Measurements from ENCODE around the gene LRRC38. TPM values are rescaled to one million over a fixed set of nuclear protein-coding genes. Genes with fewer than 3 reads are reported as not detected.
"Not testable (repeated sequence)": the region's sequence is repeated elsewhere in the genome, so short reads cannot be mapped to it uniquely, and the experiment has no call there.

LRRC38 gene
- polyA plus RNA-seq, 3 donors, result not detected

- DNase-seq (ENCODE audit: low read depth in 3 of 3, low spot score in 2 of 3), result peak in 2 of 3 donors; percentile 12 to 17
Observed at GRCh38 chr1:13469343-13469742, 44.5 kb downstream of the LRRC38 start.

- DNase-seq (ENCODE audit: low read depth in 3 of 3, low spot score in 2 of 3), result no peak
Observed at GRCh38 chr1:13465515-13465914, 48.3 kb downstream of the LRRC38 start.

- no peak for DNase-seq (ENCODE audit: low read depth in 3 of 3, low spot score in 2 of 3)
Observed at GRCh38 chr1:13462682-13463081, 51.1 kb downstream of the LRRC38 start.

GRCh38 chr1:13461977-13462376 lies 51.8 kb downstream of the LRRC38 start:
- DNase-seq (ENCODE audit: low read depth in 3 of 3, low spot score in 2 of 3), result no peak

- DNase-seq (ENCODE audit: low read depth in 3 of 3, low spot score in 2 of 3), result no peak
Observed at GRCh38 chr1:13456904-13457532, 56.8 kb downstream of the LRRC38 start.

- DNase-seq (ENCODE audit: low read depth in 3 of 3, low spot score in 2 of 3), result no peak
Observed at GRCh38 chr1:13451399-13451965, 62.3 kb downstream of the LRRC38 start.

GRCh38 chr1:13450204-13450603 lies 63.6 kb downstream of the LRRC38 start:
- DNase-seq (ENCODE audit: low read depth in 3 of 3, low spot score in 2 of 3), result no peak

GRCh38 chr1:13443335-13443979 lies 70.3 kb downstream of the LRRC38 start:
- DNase-seq (ENCODE audit: low read depth in 3 of 3, low spot score in 2 of 3), result no peak

GRCh38 chr1:13439104-13439783 lies 74.6 kb downstream of the LRRC38 start:
- not testable (repeated sequence) for DNase-seq (ENCODE audit: low read depth in 3 of 3, low spot score in 2 of 3)

GRCh38 chr1:13435458-13435857 lies 78.3 kb downstream of the LRRC38 start:
- no peak for DNase-seq (ENCODE audit: low read depth in 3 of 3, low spot score in 2 of 3)

- not testable (repeated sequence) for DNase-seq (ENCODE audit: low read depth in 3 of 3, low spot score in 2 of 3)
Observed at GRCh38 chr1:13433694-13434358, 80.0 kb downstream of the LRRC38 start.

GRCh38 chr1:13432251-13432650 lies 81.6 kb downstream of the LRRC38 start:
- DNase-seq (ENCODE audit: low read depth in 3 of 3, low spot score in 2 of 3), result no peak

- DNase-seq (ENCODE audit: low read depth in 3 of 3, low spot score in 2 of 3), result no peak
Observed at GRCh38 chr1:13430495-13430894, 83.3 kb downstream of the LRRC38 start.

Other genes starting within 250 kb of the LRRC38 start
- gene PRAMEF8, start 228.9 kb downstream of the LRRC38 start, polyA plus RNA-seq (ENCODE audit: insufficient read length in 3 of 3), result not detected
- gene PRAMEF33, start 210.5 kb downstream of the LRRC38 start, polyA plus RNA-seq (ENCODE audit: insufficient read length in 3 of 3), result not detected
- not detected for gene PRAMEF15, start 198.4 kb downstream of the LRRC38 start, polyA plus RNA-seq (ENCODE audit: insufficient read length in 3 of 3)
- not detected for gene PRAMEF14, start 166.9 kb downstream of the LRRC38 start, polyA plus RNA-seq (ENCODE audit: insufficient read length in 3 of 3)
- not detected for gene PRAMEF19, start 142.1 kb downstream of the LRRC38 start, polyA plus RNA-seq (ENCODE audit: insufficient read length in 3 of 3)
- gene PRAMEF17, start 124.4 kb downstream of the LRRC38 start, polyA plus RNA-seq (ENCODE audit: insufficient read length in 3 of 3), result not detected
- gene PRAMEF20, start 103.6 kb downstream of the LRRC38 start, polyA plus RNA-seq (ENCODE audit: insufficient read length in 3 of 3), result not detected
- 10 to 100 TPM; 16.2 to 23.0 (median 16.9) TPM for gene PDPN, start 69.8 kb upstream of the LRRC38 start, polyA plus RNA-seq (ENCODE audit: insufficient read length in 3 of 3)
- gene PRDM2, start 186.2 kb upstream of the LRRC38 start, polyA plus RNA-seq (ENCODE audit: insufficient read length in 3 of 3), result 10 to 100 TPM; 35.4 to 39.0 (median 35.6) TPM